WI38 (cell line): Measurements from ENCODE around the gene FSTL1.

Experiments used
- H3K4me3 ChIP-seq: 2 replicates; pipeline ENCODE4 v1.5.1; 2011; ENCODE audit warnings: low read depth, mild to moderate bottlenecking, control low read depth, low read length
- CTCF ChIP-seq: IDR thresholded peaks from 2 replicates; pipeline ENCODE4 v1.5.1; 2012; ENCODE audit warnings: low read depth, mild to moderate bottlenecking, control low read depth, low read length

Gene FSTL1

GRCh38 chr3:120424506-120424905 lies 26.3 kb downstream of the FSTL1 start:
- H3K4me3 ChIP-seq: no peak overlapping the region
- no peak for TF ChIP-seq CTCF

GRCh38 chr3:120423432-120423831 lies 27.4 kb downstream of the FSTL1 start:
- H3K4me3 ChIP-seq: no peak overlapping the region
- TF ChIP-seq CTCF: no peak

GRCh38 chr3:120421926-120422325 lies 28.9 kb downstream of the FSTL1 start:
- H3K4me3 ChIP-seq: no peak overlapping the region
- no peak for TF ChIP-seq CTCF

- no peak for TF ChIP-seq CTCF
- H3K4me3 ChIP-seq: no peak overlapping the region
Measured at GRCh38 chr3:120420928-120421551, 29.8 kb downstream of the FSTL1 start.

- TF ChIP-seq CTCF: no peak
- no peak overlapping the region for H3K4me3 ChIP-seq
Measured at GRCh38 chr3:120420360-120420759, 30.4 kb downstream of the FSTL1 start.

GRCh38 chr3:120419797-120420196 lies 31.0 kb downstream of the FSTL1 start:
- H3K4me3 ChIP-seq: no peak overlapping the region
- no peak; the same call in 1 of the 2 replicates for TF ChIP-seq CTCF

GRCh38 chr3:120418866-120419490 lies 31.8 kb downstream of the FSTL1 start:
- no peak for TF ChIP-seq CTCF

More at GRCh38 chr3:120418866-120419490, 31.8 kb downstream of the FSTL1 start:
- H3K4me3 ChIP-seq: no peak overlapping the region
